KMS-11 (cell line): ENCODE results near the gene CAT.

Source experiments
- H2AFZ ChIP-seq: fragments of 200-600 bp; sonication (generic); 2 replicates; pipeline ENCODE4 v1.6.1; 2016; ENCODE audit warnings: antibody characterized with exemption, mixed run types, low read depth
- H3K27ac ChIP-seq: fragments of 200-600 bp; sonication (generic); 2 replicates; pipeline ENCODE4 v1.6.1; 2016; ENCODE audit warnings: mild to moderate bottlenecking, mixed run types
- H3K27me3 ChIP-seq: fragments of 200-600 bp; sonication (generic); 2 replicates; pipeline ENCODE4 v1.6.1; 2017; ENCODE audit warnings: mild to moderate bottlenecking, low read depth, mixed run types, moderate library complexity; ENCODE audit not compliant: insufficient read depth
- H3K36me3 ChIP-seq: fragments of 200-600 bp; sonication (generic); 2 replicates; pipeline ENCODE4 v1.6.1; 2017; ENCODE audit warnings: mild to moderate bottlenecking, mixed run types; ENCODE audit not compliant: insufficient read depth
- H3K4me1 ChIP-seq: fragments of 200-600 bp; sonication (generic); 2 replicates; pipeline ENCODE4 v1.6.1; 2016; ENCODE audit warnings: mild to moderate bottlenecking, low read depth, mixed run types; ENCODE audit not compliant: poor library complexity, severe bottlenecking
- H3K4me2 ChIP-seq: fragments of 200-600 bp; sonication (generic); 2 replicates; pipeline ENCODE4 v1.7.0; 2016; ENCODE audit warnings: mild to moderate bottlenecking, mixed run types
- H3K4me3 ChIP-seq: fragments of 200-600 bp; sonication (generic); IDR thresholded peaks from 2 replicates; pipeline ENCODE4 v1.6.1; 2017; ENCODE audit warnings: low read depth, low read length, mixed read lengths; ENCODE audit not compliant: insufficient read depth
- H3K79me2 ChIP-seq: fragments of 200-600 bp; sonication (generic); 2 replicates; pipeline ENCODE4 v1.6.1; 2016; ENCODE audit warnings: low read depth, mixed run types; ENCODE audit not compliant: insufficient read depth
- H3K9ac ChIP-seq: fragments of 200-600 bp; sonication (generic); 2 replicates; pipeline ENCODE4 v1.6.1; 2016; ENCODE audit warnings: mild to moderate bottlenecking, mixed run types
- H4K20me1 ChIP-seq: fragments of 200-600 bp; sonication (generic); 2 replicates; pipeline ENCODE4 v1.6.1; 2016; ENCODE audit warnings: mild to moderate bottlenecking, mixed run types; ENCODE audit not compliant: insufficient read depth
- TF ChIP-seq, protein P1 (sequence below): fragments of 200-600 bp; sonication (generic); conservative IDR thresholded peaks from 2 replicates; pipeline ENCODE4 v1.6.1; 2017; ENCODE audit warnings: low read depth, mild to moderate bottlenecking, antibody characterized with exemption, low read length, moderate library complexity, mixed read lengths

Gene CAT

DNA sequence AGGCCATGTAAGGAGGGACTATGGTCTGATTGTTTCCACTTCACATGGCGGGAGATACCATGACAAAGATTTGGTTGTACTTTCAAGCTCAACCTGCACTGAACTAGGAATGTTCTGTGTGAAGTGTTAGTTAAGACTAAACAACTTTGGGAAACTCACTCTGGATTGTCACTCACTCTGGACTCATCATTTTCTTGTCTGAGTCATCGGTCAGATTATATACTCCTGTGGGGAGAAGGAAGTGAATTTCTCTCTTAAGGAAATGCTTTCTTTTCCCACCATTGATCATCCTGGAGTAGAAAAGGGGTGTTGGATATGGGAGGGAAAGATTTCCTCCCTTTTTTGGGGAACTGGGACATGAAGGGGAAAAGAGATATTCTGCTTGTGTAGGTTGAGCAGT, 26.9 kb upstream of the CAT start:
- no peak overlapping the region for H3K27ac ChIP-seq
- no peak overlapping the region for H2AFZ ChIP-seq
- no peaks in the 10 kb centered on the region for H3K27me3 ChIP-seq
- H3K79me2 ChIP-seq: no peaks in the 10 kb centered on the region
- no peak overlapping the region for H3K9ac ChIP-seq
- no peaks in the 10 kb centered on the region for H4K20me1 ChIP-seq
- H3K4me2 ChIP-seq: no peak overlapping the region
- H3K36me3 ChIP-seq: no peaks in the 10 kb centered on the region
- no peaks in the 10 kb centered on the region for H3K4me1 ChIP-seq
- no peak overlapping the region for H3K4me3 ChIP-seq
- TF ChIP-seq, protein P1, sequence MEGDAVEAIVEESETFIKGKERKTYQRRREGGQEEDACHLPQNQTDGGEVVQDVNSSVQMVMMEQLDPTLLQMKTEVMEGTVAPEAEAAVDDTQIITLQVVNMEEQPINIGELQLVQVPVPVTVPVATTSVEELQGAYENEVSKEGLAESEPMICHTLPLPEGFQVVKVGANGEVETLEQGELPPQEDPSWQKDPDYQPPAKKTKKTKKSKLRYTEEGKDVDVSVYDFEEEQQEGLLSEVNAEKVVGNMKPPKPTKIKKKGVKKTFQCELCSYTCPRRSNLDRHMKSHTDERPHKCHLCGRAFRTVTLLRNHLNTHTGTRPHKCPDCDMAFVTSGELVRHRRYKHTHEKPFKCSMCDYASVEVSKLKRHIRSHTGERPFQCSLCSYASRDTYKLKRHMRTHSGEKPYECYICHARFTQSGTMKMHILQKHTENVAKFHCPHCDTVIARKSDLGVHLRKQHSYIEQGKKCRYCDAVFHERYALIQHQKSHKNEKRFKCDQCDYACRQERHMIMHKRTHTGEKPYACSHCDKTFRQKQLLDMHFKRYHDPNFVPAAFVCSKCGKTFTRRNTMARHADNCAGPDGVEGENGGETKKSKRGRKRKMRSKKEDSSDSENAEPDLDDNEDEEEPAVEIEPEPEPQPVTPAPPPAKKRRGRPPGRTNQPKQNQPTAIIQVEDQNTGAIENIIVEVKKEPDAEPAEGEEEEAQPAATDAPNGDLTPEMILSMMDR: no peak

DNA sequence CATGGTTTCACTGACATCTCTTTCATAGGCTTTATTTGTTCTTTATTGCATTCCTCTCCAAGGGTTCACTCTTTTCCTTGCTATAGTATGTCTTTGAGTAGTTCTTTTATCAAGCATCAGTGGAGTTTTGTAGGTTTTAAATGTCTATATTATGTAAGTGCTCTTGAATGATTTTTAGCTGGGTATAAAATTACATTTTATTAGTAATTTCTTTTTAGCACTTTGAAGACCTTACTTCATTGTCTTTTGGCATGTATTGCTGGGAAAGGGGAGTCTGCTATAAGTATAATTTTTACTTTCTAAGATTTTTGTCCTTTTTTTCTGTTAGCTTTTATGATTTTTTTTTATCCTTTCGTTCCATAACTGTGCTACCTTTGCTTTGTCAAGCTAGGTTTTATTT, 25.5 kb upstream of the CAT start:
- Histone ChIP-seq H4K20me1 (no peaks in the 10 kb centered on the region), H3K79me2 (no peaks in the 10 kb centered on the region), H3K36me3 (no peaks in the 10 kb centered on the region), H3K9ac (no peak overlapping the region), H3K27me3 (no peaks in the 10 kb centered on the region), H3K4me3 (no peak overlapping the region), H3K4me2 (no peak overlapping the region), H3K27ac (no peak overlapping the region), H3K4me1 (no peaks in the 10 kb centered on the region), H2AFZ (no peak overlapping the region)
- TF ChIP-seq, protein P1: no peak

DNA sequence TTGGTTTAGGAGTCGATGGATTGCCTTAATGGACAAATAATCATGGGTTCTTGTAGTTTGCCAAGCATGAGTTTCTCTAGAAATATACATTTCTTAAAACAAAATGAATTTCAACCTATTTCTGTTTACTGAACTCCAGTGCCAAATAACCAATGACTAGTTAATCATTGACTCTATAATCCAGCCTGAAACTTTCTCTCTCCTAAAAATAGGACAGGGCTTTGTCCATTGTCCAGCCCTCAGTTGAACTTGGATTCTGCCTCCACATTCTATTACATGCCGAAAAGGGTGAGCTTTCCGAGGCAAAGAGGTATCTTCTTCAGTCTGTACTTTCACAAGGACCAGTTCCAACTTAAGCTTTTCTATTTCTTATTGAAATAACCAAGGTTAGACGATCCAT, 23.2 kb upstream of the CAT start:
- Histone ChIP-seq H3K9ac (no peak overlapping the region), H3K4me3 (no peak overlapping the region), H3K27me3 (no peaks in the 10 kb centered on the region), H3K4me1 (no peaks in the 10 kb centered on the region), H4K20me1 (no peaks in the 10 kb centered on the region), H3K36me3 (no peaks in the 10 kb centered on the region), H3K27ac (no peak overlapping the region), H2AFZ (no peak overlapping the region), H3K79me2 (no peaks in the 10 kb centered on the region), H3K4me2 (no peak overlapping the region)
- TF ChIP-seq, protein P1: no peak

DNA sequence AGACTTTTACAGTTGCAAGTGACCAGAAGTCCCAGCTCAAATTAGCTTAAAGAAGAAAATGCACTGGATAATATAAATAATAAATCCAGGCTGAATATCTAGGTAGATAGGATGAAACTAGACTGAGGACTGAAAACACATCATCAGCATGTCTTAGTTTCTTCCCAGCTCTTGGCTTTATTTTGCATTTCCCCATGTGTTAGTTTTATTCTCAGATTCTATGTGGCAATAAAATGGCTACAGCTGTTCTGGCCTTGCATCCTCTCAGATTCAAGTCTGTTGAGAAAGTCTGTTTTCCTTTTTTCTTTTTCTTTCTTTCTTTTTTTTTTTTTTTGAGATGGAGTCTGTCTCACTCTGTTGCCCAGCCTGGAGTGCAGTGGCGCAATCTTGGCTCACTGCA, 22.6 kb upstream of the CAT start:
- no peak overlapping the region for H2AFZ ChIP-seq
- H3K4me1 ChIP-seq: no peaks in the 10 kb centered on the region
- H3K4me2 ChIP-seq: no peak overlapping the region
- H3K36me3 ChIP-seq: no peaks in the 10 kb centered on the region
- H3K79me2 ChIP-seq: no peaks in the 10 kb centered on the region
- TF ChIP-seq, protein P1: no peak
- no peak overlapping the region for H3K27ac ChIP-seq
- H3K4me3 ChIP-seq: no peak overlapping the region
- H4K20me1 ChIP-seq: no peaks in the 10 kb centered on the region
- H3K9ac ChIP-seq: no peak overlapping the region
- H3K27me3 ChIP-seq: no peaks in the 10 kb centered on the region

DNA sequence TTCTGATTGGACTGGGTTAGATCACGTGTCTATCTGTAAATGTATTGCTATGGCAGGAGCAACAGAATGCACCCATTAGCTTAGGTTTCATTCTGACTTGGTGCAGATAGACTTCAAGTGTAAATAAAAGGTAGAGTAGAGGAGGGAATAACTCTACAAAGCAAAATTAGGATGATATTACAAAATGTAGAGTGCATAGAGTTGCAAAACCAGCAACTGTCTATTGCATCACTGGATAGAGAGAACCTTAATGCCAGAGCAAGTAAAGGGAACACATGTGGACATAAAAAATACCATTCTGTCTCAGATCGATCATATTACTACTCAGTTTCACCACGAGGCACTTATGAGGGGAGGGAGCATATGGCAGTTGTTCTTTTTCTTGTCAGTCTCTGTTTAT, 22.0 kb upstream of the CAT start:
- Histone ChIP-seq H4K20me1 (no peaks in the 10 kb centered on the region), H3K79me2 (no peaks in the 10 kb centered on the region), H3K27me3 (no peaks in the 10 kb centered on the region), H3K4me1 (no peaks in the 10 kb centered on the region), H2AFZ (no peak overlapping the region), H3K9ac (no peak overlapping the region), H3K4me3 (no peak overlapping the region), H3K4me2 (no peak overlapping the region), H3K36me3 (no peaks in the 10 kb centered on the region), H3K27ac (no peak overlapping the region)
- TF ChIP-seq, protein P1: no peak
